ENCODE data around the gene LDAH.

The LDAH gene

DNA sequence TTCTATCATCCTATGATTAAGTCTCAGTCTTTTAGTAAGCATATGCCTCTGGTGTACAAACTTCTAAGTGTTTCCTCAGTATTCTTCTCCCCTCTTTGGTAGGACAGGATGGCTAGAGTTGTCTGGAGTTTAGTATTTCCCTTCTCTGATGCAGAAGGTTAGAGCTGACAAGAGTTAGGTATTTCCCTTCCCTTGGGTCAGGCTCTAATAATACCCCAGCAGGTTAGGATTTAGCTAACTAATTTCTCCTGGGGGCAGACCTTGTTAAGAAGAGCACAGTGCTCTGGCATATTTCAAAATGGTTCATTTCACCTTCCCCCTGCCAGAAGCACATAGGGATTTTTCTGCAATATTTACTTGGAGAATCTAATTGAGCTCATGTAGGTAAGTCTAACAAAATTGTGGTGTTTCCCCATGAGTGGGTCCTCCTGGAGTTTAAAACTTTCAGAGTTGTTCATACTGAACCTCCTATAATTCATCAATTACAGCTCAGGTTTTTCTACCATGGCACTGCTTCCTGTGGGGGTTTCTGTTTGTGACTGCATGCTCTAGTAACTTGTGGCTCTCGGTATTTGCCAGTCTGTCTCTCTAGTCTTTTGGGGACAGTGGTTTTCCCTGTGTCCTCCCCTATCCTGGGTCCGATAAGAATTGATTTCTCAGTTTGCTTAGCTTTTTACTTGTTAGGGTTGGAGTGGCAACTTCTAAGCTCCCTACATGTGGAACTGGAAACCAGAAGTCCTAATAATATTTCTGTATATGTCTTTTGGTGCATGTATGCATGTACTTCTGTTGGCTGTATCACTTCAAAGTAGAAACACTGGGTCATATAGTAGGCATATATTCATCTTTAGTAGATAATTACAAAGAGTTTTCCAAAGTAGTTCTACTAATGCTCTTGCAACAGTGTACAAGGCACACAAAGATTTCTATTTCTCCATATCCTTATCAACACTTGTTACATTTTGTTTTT lies 78.2 kb downstream of the LDAH start:
- ChIA-PET POLR2A (no interaction called here), CTCF (no interaction called here)
- no peak for TF ChIP-seq SP1 (IDR thresholded peaks at IDR 0.05)
- no peak for TF ChIP-seq SUZ12 (IDR thresholded peaks at IDR 0.05)
- TF ChIP-seq FOXM1 (IDR thresholded peaks at IDR 0.05; ENCODE audit: borderline replicate concordance) = no peak
- TF ChIP-seq, protein P1, sequence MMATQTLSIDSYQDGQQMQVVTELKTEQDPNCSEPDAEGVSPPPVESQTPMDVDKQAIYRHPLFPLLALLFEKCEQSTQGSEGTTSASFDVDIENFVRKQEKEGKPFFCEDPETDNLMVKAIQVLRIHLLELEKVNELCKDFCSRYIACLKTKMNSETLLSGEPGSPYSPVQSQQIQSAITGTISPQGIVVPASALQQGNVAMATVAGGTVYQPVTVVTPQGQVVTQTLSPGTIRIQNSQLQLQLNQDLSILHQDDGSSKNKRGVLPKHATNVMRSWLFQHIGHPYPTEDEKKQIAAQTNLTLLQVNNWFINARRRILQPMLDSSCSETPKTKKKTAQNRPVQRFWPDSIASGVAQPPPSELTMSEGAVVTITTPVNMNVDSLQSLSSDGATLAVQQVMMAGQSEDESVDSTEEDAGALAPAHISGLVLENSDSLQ (IDR thresholded peaks at IDR 0.05) = no peak
- no peak for TF ChIP-seq NFRKB (IDR thresholded peaks at IDR 0.05)
- TF ChIP-seq FOXK2 (IDR thresholded peaks at IDR 0.05) = no peak
- no peak for TF ChIP-seq ELF4 (IDR thresholded peaks at IDR 0.05)
- no peak for DNase-seq (ENCODE audit: extremely low spot score)

DNA sequence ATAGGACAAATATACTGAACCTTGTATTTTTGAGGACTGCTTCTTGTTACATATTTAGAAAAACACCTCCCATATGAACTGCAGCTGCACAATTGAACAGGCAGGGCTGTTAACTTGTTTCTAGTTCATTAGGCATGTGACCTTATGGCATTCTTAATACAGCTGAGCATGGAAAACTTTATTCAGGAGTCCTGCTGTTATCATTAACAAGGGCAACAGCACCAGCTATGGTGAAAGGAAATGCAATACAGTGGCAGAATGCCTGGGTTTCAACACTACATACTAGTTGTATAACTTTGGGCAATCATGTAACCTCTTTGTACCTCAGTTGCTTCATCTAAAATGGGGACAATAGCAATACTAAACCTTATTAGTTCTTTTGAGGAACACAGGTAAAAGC lies 84.1 kb downstream of the LDAH start:
- ChIA-PET POLR2A (no interaction called here), CTCF (no interaction called here)
- TF ChIP-seq SP1 (IDR thresholded peaks at IDR 0.05) (no peak), L3MBTL2 (conservative IDR thresholded peaks at IDR 0.05) (no peak), ELF4 (IDR thresholded peaks at IDR 0.05) (no peak), LEF1 (IDR thresholded peaks at IDR 0.05; ENCODE audit: borderline replicate concordance) (no peak), ZNF384 (IDR thresholded peaks at IDR 0.05) (no peak), FOXA1 (IDR thresholded peaks at IDR 0.05) (no peak), FOXM1 (IDR thresholded peaks at IDR 0.05; ENCODE audit: borderline replicate concordance) (no peak), TARDBP (IDR thresholded peaks at IDR 0.05) (no peak), SUZ12 (IDR thresholded peaks at IDR 0.05) (no peak), CTBP1 (IDR thresholded peaks at IDR 0.05; ENCODE audit: borderline replicate concordance) (no peak), BHLHE40 (IDR thresholded peaks at IDR 0.05; ENCODE audit: borderline replicate concordance) (no peak), ARNT (IDR thresholded peaks at IDR 0.05) (no peak), NFRKB (IDR thresholded peaks at IDR 0.05) (no peak), FOXK2 (IDR thresholded peaks at IDR 0.05) (no peak), HDGF (IDR thresholded peaks at IDR 0.05; ENCODE audit: borderline replicate concordance) (no peak)
- TF ChIP-seq, protein P1 (IDR thresholded peaks at IDR 0.05) = no peak
- no peak for DNase-seq (ENCODE audit: extremely low spot score)

DNA sequence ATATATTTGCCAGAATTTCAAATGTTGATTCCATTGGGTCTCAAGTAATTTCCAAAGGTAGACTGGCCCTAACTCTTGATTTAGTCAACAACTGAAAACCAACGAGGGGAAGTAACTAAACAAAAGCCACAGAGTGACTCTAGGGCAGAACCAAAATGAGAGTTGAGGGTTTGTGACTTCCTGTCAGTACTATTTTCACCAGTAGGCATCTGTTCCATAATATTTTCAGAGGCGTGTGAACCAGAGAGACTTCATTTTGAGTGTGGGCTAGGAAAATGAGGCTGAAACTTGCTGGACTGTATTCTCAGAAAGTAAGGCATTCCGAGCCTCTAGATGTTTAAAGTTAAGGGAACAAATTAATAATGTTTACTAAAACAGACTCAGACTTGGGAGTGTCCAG lies 85.4 kb downstream of the LDAH start:
- no peak for TF ChIP-seq ARNT (IDR thresholded peaks at IDR 0.05)
- CTCF ChIA-PET = no interaction called here
- POLR2A ChIA-PET = no interaction called here
- DNase-seq (ENCODE audit: extremely low spot score) = no peak

GRCh38 chr2:20728114-20728758 lies 94.7 kb downstream of the LDAH start:
- CTCF ChIA-PET = no interaction called here
- DNase-seq (ENCODE audit: extremely low spot score) = no peak
- POLR2A ChIA-PET = no interaction called here
- TF ChIP-seq SUZ12 (IDR thresholded peaks at IDR 0.05) (no peak), ZNF384 (IDR thresholded peaks at IDR 0.05) (no peak), ELF4 (IDR thresholded peaks at IDR 0.05) (no peak), CTBP1 (IDR thresholded peaks at IDR 0.05; ENCODE audit: borderline replicate concordance) (no peak), FOXA1 (IDR thresholded peaks at IDR 0.05) (no peak), HDGF (IDR thresholded peaks at IDR 0.05; ENCODE audit: borderline replicate concordance) (no peak), NFRKB (IDR thresholded peaks at IDR 0.05) (no peak), L3MBTL2 (conservative IDR thresholded peaks at IDR 0.05) (no peak), SP1 (IDR thresholded peaks at IDR 0.05) (no peak), LEF1 (IDR thresholded peaks at IDR 0.05; ENCODE audit: borderline replicate concordance) (no peak), ARNT (IDR thresholded peaks at IDR 0.05) (no peak), TARDBP (IDR thresholded peaks at IDR 0.05) (no peak), FOXK2 (IDR thresholded peaks at IDR 0.05) (no peak), BHLHE40 (IDR thresholded peaks at IDR 0.05; ENCODE audit: borderline replicate concordance) (no peak), FOXM1 (IDR thresholded peaks at IDR 0.05; ENCODE audit: borderline replicate concordance) (no peak)
- TF ChIP-seq, protein P1 (IDR thresholded peaks at IDR 0.05) = no peak

DNA sequence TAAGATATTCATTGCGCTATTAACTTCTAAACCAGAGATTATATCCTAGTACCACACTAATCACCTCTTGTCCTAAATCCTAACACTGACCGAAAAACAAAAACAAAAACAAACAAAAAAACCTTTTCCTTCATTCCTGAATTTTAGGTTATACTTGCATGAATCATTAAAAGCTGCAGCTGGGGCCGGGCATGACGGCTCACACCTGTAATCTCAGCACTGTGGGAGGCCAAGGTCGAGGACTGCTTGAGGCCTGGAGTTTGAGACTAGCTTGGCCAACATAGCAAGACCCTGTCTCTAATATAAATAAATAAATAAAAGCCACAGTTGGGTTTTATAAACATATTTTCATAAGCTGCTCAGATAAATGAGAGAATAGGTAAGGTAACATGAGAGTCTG lies 96.0 kb downstream of the LDAH start:
- no peak for DNase-seq (ENCODE audit: extremely low spot score)
- TF ChIP-seq ELF4 (IDR thresholded peaks at IDR 0.05) (no peak), SP1 (IDR thresholded peaks at IDR 0.05) (no peak), FOXM1 (IDR thresholded peaks at IDR 0.05; ENCODE audit: borderline replicate concordance) (no peak), NFRKB (IDR thresholded peaks at IDR 0.05) (no peak), ZNF384 (IDR thresholded peaks at IDR 0.05) (no peak), ARNT (IDR thresholded peaks at IDR 0.05) (no peak), LEF1 (IDR thresholded peaks at IDR 0.05; ENCODE audit: borderline replicate concordance) (no peak), FOXA1 (IDR thresholded peaks at IDR 0.05) (no peak), HDGF (IDR thresholded peaks at IDR 0.05; ENCODE audit: borderline replicate concordance) (no peak), SUZ12 (IDR thresholded peaks at IDR 0.05) (no peak)
- ChIA-PET CTCF (no interaction called here), POLR2A (no interaction called here)

- CTCF ChIA-PET = no interaction called here
- POLR2A ChIA-PET = no interaction called here
- DNase-seq (ENCODE audit: extremely low spot score) = no peak
- TF ChIP-seq FOXM1 (IDR thresholded peaks at IDR 0.05; ENCODE audit: borderline replicate concordance) (no peak), CTBP1 (IDR thresholded peaks at IDR 0.05; ENCODE audit: borderline replicate concordance) (no peak), ARNT (IDR thresholded peaks at IDR 0.05) (no peak), FOXA1 (IDR thresholded peaks at IDR 0.05) (no peak), ELF4 (IDR thresholded peaks at IDR 0.05) (no peak), LEF1 (IDR thresholded peaks at IDR 0.05; ENCODE audit: borderline replicate concordance) (no peak), TARDBP (IDR thresholded peaks at IDR 0.05) (no peak), NFRKB (IDR thresholded peaks at IDR 0.05) (no peak)
Observed at GRCh38 chr2:20725782-20726181, 97.1 kb downstream of the LDAH start.

Data from HEK293T (cell line).